NCI-H226 (cell line): ENCODE results near the gene CCDC34.

Experiments
- DNase-seq: peaks from one replicate; pipeline ENCODE4 v3.0.0-alpha.2; 2015

The CCDC34 gene

DNA sequence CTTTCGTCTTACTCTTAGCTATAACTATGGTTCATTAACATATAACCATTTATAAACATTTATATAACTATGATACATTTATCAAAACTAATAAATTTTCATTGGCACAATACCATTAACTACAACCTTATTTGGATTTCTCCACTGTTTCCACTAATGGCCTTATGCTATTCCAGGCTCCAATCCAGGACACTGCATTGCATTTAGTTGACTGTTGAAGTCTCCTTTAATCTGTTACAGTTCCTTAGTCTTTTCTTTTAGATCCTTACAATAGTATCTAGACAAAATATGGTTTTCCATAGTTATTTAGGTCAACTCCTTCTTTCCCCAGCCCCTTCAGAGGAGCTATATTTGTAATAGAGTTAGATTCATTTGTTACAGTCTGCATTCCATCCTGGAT lies 47.2 kb downstream of the CCDC34 start:
- DNase-seq: no peak

DNA sequence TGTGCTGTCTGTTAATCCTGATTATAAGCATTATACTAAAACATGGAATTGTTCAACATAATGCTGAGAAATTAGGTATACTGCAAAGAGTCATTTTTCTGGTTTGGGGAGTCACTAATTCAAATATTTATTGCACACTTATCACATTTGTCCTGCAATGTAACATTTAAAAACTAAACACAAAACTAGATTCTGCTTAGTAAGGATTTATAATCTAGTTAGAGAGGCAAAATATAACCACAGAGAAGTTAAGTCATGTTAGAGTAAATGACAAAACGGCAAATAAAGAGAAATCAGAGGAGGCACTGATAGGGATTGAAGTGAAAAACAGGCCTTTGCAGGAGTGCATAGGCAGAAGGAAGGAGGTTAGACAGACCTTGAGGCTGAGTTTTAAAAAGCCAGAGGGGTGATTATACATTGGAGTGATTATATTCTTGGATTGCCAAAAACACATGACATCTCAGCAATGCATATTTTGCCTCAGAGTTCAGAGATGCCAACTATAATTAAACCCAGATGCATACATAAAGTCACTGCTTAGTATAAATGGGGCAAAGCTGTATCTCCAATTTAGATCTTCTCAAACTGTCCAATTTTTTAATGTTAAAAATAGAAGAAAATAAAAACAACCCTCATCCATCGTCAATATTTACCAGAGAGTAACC lies 49.7 kb downstream of the CCDC34 start:
- DNase-seq: no peak

DNA sequence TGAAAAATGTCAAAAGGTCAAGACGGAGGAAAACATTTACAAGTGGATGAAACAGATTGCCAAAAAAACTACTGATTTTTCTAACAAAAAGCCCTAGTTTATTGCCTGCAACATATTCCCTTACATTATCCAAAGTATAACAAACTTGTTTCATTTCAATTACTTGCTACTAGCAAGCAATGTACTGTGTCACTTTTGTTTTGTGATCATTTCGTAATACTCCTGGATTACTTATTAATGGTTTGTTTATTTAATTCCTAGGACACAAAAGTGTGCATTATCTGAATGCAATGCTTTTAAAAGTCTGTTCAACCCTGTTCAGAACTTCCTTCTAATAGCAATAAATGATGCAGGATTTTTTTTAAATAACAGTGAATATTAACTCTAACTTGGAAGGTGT lies 50.9 kb downstream of the CCDC34 start:
- no peak for DNase-seq

DNA sequence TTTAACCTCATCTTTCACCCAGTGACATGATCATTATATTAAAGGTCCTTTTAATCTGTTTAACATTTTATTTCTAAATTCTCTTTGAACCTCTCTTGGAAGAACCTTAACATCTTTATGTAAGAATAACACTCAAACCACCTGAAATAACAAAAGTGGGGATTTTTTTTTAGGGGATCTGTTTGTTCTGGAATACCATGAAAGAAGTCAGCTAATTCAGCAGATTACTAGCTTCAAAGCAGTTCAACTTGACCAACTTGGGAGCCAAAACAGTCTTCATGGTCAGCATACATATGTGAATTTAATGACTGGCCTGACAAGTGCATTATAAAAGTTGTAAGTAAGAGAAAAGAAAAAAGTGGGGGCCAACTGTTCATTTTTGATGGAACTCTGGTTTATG lies 52.3 kb downstream of the CCDC34 start:
- no peak for DNase-seq

DNA sequence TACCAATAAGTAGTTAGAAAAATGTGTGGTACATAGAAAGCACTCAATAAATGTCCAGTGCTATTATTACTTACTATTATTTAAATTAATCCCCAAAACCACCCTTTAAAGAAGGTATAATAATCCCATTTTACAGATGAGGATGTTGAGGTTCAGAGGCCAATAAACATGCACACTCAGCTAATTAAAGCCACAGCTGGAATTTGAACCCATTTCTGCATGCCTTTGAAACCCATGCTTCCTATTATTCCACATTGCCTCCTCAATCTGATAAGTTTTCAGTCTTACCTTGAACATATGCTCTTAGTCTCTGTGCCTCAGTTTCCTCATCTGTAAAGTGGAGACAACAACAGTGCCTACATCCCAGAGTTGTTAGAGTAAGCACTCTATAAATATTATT lies 52.8 kb downstream of the CCDC34 start:
- no peak for DNase-seq

DNA sequence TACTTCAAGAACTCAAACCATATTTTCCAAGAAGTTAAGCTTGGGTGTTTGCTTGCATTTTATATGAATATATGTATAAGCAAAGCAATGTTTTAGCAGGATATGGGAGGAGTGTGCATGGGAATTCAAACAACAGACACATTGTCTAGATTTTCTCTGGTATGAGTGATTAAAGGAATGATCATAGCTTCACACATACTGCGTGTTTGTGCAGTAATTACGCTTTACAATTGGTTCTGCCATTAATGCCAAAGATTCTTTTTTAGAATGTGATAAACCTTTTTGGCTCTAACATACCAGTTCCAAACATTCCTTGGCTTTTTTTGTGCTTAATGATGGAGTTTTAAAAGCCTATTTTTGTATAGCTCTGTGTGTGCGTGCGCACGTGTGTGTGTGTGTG lies 54.0 kb downstream of the CCDC34 start:
- DNase-seq: no peak

DNA sequence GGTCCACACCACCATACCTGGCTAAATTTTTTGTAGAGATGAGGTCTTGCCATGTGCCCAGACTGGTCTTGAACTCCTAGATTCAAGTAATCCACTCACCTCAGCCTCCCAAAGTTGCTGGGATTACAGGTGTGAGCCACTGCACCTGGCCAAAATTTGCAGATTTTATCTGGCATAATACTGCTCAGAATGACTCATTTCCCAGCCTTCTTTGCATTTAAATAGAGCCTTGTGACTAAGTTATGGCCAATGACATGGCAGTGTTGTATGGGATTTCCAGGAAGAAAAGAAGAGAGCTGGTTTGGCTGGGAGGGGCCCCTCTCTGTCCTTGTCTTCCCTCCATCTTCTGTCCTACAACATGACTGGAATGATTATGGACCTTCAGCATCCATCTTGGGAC lies 55.8 kb downstream of the CCDC34 start:
- DNase-seq: no peak

DNA sequence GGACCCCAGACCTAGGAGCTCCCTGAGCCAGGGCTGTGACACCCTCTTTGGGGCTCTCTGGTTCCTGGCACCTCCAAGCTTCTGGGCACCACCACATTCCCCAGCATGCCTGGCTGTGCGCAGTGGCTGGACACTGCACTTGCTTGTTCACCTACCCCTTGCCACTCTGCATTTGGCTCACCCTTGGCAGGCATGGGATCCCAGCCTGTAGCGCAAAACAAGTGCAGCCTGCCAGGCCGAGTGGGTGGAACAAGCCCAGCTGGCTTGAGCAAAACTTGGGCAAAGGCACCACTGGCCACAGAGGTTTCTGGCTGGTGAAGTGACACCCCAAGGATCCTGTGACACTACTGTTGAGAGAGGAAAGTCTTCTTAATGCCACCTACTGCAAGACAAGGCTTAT lies 57.3 kb downstream of the CCDC34 start:
- DNase-seq: no peak

DNA sequence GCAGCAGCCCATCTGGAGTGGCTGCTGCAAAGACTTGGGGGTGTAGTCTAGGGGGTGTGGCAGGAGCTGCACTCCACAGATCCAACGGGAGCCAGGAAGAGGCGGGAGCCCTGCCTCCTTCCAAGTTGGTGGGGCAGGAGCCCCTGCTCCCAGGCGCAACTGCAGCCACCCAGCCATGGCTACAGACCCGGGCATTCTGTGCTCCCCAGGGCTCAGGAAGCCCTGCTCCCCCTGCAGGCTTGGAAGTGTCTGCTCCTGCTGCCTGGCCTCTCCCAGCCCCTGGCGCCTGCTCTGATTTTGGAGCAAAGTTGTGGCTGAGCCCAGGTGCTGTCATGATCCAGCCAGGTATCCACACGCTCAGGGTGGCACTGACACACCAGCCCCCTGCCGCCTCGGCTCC lies 58.5 kb downstream of the CCDC34 start:
- no peak for DNase-seq

DNA sequence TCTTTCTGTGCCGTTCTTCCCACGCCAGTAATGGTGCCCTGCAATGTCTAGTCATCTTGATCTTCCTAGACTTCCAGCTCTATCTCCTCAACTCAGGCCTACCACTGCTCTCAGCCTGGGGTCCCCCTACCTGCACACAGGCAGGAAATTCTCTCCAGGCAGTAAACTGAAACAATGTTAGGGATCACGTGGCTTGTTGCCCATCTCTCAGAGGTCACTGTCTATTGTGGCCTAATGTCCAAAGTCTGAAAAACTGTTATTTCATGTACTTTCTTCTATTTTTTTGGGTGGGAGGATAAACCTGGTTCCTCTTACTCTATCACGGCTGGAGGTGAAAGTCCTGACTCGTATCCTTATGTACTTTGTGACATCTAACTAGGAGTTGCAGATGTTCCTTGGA lies 59.1 kb downstream of the CCDC34 start:
- DNase-seq: no peak

DNA sequence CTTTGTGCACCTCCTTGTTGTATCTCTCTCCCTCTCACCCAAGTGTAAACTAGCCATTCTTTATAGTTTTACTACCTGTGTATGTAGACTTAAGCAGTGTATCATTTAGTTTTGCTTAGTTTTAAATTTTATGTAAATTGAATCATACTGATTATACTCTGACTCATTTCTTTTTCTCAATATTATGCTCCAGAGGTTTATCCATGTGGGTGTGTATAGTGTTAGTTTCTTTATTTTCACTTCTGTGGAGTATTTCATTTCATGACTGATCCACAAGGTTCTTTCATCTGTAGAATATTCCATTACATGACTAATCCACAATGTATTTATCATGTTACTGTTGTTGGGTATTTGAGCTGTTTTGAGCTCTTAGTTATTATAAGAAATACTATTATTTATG lies 62.0 kb downstream of the CCDC34 start:
- DNase-seq: no peak

DNA sequence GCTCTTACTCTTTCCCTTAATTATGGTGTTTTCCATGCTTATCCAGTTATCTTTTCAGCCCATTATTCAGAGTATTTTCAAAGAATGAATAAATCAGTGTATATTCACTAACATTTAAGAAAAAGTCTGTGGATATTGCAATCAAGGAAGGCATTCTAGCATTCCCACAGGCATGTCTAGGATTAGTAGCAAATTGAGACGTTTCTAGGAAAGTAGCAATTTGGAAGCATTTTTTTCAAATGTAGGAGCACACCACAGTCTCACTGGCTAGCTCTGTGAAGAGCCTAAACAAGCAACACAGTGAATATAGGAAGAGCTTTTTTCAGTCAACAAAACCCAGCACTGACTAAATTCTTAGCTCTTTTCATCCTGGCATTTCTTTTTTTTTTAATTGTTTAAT lies 65.4 kb downstream of the CCDC34 start:
- no peak for DNase-seq

DNA sequence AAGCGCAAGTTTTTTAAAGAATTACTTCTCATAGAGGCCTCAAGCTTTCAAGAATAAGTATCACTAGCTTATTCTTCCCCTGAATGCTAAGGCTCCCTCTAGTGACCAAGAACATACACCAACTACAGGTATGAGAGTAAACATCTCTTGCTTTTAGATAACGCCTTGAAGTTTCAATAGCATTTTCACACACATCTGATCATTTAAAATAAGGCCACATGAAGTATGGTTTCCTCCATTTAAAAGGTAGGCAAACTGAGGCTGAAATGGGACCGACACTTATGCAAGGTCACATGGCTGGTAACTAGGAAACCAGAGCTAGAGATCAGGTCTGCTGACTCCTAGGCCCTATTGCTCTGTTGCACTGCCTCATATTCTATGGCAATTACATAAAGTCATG lies 66.5 kb downstream of the CCDC34 start:
- peak; percentile 39 for DNase-seq

DNA sequence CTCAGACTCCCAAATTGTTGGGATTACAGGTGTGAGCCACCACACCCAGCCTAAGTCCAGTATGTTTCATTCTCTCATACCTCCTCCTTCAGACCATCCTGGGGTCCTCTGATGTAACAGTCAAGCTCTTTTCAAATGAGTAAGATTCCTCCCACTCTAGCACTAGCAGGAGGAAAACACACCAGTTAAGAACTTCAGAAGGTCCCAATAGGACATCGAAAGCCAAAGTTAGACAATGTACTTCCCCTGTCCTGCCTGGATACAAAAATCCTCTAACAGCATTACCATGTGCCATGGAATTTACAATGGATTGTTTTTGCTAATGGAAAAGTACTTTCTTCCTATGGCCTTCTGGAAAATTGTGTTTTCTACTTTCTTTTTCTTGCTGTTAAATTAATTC lies 67.1 kb downstream of the CCDC34 start:
- DNase-seq: no peak

DNA sequence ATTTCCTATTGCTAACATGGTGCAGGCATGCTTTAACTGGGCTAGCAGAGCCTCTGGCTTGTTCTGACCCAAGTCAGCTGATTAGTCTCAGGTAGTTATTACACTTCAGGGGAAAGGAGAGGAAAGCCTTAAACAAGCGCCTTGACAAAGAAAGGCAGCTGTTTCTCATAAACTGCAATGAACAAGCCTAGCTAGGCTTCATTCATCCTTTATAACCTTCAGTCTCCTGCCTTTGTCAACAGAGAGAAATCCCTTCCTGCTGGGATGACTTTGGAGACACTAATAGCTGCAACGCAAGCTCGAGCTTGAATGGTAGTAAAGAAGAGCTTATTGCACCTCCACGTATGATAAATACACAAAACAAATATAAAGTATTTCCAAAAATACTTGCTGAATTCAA lies 68.4 kb downstream of the CCDC34 start:
- no peak for DNase-seq

DNA sequence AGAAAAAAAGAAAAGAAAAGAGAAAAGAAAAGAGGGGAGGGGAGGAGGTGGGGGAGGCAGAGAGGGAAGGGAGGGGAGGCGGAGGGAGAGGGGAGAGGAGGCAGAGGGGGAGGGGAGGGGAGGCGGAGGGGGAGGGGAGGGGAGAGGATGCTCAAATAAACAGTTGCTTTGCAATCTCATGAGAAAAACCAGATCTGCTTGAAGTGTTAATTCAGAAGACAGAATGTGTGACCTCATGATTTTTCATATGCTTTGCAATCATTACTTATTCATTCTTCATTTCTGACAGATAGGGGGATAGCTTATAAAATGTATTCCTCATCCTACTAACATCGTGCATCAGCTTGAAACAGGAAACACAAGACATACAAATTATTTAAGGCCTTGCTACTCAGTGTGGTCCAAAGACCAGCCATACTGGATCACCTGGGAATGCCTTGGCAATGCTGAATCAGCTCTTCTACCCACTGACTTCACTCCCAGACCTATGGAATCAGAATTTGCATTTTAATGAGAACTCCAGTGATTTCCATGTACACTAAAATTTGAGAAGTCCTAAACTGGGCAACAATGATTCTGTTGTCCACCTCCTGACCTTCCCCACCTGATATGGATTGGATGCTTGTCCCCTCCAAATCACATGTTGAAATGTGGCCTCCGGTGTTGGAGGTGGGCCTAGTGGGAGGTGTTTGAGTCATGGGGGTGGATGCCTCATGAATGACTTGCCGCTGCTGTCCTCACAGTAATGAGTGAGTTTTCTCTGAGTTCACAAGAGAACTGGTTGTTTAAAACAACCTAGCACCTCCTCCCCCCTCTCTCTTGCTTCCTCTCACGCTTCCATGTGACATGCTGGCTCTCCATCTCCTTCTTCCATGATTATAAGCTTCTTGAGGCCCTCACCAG lies 69.2 kb downstream of the CCDC34 start:
- DNase-seq: peak; percentile 16

DNA sequence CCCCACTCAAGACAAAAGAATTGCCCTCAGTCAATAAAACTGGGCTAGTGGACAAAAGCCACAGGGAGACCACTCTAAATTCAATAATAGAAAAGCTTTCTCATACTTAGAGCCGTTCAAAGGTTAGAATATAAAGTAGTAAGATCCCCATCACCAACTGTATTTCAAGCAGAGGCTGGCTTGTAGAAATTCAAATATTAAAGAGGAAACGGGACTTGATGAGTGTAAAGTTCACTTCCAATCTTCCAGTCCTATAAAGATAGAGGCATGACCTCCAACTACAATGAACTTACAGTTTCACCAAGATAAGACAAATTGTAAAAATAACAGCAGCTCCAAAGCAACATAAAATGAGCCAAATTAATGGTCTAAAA lies 70.4 kb downstream of the CCDC34 start:
- DNase-seq: no peak

DNA sequence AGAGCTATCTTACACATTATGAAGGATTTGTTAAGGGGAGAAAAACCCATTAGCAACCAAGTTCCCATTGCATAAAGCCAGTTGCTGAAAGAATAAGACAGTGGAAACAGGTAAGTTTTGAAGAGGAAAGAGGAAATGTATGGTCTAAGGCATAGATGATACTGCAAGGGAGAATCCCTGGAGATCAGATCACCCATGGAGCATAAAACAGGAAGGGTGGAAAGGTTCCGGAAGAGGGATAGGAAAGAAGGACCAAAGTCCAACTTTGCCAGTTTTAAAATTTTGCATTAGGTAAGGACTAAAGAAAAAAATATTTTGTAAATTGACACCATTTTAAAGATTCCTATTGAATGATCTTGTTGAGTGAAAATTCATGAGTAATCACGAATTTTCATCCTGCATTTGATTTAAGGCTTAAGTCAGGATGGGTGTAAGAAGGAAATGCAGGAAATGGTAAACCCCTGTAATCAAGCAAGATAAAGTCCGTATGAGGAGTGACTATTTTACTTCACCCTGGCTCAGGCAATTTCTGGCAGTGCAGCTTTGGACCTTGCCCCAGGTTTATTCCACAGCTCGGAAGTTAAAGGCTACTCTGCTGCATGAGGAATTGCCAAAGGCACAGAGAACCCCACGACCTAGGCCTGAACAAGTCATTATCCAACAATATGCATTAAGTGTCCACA lies 70.9 kb downstream of the CCDC34 start:
- DNase-seq: no peak

DNA sequence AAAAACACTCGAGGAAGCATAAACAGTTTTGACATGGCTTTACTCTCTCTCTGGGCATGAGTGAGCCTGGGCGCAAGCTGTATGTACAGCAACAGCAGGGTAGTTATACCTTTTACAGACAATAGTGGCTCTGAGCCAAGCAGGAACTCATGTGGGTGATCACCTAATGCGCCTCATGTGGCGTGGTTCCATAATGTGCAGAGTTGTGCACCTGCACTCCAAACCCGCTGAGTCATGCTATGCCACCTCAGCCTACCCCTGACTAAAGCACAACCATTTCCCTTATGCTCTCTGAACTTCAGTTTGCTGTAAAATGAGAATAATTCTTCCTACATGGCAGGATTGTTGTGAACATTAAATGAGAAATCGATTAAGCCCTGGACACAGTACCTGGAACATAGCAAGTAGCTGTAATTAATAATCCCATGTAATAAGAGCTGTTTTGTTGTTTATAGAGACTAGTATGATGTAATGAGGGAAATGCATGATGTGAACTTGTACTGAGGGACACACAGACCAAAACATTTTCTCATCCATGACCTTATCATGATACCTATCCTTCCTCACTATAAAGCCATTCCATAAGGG lies 71.6 kb downstream of the CCDC34 start:
- DNase-seq: no peak

DNA sequence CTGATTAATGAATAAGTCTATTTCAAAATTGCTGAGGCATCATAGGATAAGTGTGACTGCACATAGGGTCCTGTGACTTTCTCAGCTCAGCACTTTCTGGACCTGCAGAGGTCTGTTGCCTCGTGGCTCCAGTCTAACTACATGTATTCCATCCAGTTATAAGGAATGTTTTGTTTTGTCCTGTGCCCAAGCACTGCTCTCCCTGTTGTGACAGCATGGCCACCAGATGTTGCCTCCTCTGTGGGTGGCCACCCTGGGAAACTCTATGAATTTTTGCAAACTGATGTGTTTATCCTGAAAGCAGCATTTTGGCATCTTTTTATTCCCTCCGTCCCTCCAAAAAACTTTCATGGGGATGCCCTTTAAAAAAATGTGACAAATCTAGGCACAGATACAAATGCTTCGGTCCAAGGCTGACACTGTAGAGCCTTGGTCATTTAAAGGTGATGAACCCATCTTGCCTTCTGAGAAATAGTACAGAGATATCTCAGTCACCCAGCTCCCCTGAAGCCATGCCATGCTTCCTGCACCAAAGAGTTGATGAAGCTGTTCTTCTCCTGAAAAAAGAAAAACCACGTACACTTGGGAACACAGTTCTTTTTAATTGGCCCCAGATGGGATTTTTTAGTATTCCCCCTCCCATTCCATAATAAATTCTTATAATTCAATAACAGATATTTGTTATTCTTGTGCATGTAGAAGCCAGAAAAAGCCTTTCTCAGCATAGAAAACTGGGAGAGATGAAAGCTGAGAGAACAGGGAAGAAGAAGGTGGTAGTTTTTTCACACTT lies 72.6 kb downstream of the CCDC34 start:
- DNase-seq: no peak
